ENCODE results near the gene C2CD4D. TPM values are rescaled to one million over a fixed set of nuclear protein-coding genes. Genes with fewer than 3 reads are reported as not detected.

C2CD4D gene
- total and polyA plus RNA-seq, 2 of the 13 experiments (the other 11 are each of a cell fraction or from before 2014, with no cell fraction given): not detected

DNA sequence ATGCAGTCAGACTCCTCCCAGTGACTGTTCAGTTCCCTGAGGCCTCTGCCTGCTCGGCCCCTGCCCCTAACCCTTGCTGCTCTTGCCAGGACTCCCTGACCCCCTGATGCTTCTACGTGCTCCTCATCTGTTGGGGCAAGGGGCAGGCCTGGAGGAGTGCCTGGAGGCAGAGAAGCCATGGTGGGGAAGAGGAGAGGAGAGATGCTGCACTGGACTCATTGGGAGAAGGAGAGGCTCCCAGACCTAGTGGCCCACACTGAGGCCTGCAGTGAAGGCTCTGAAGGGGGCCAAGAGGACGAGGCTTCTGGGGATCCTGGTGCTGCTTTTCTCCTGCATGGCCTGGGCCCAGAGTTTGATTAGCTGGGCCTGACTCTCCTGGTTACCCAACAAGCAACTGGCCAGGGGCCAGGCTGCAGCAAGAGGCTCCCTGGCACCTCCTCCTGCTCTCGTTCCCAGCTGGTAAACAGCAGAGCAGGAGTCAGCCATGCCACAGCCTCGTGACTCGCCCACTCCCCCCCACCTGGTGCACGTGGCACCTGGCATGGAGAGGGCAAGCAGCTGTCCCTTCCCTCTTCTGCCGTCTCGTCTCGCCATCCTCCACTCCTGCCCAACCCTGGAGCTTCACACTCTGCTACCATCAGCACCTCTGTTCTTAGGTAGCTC lies 7.2 kb downstream of the C2CD4D start (continued):
- TF ChIP-seq, protein P1, sequence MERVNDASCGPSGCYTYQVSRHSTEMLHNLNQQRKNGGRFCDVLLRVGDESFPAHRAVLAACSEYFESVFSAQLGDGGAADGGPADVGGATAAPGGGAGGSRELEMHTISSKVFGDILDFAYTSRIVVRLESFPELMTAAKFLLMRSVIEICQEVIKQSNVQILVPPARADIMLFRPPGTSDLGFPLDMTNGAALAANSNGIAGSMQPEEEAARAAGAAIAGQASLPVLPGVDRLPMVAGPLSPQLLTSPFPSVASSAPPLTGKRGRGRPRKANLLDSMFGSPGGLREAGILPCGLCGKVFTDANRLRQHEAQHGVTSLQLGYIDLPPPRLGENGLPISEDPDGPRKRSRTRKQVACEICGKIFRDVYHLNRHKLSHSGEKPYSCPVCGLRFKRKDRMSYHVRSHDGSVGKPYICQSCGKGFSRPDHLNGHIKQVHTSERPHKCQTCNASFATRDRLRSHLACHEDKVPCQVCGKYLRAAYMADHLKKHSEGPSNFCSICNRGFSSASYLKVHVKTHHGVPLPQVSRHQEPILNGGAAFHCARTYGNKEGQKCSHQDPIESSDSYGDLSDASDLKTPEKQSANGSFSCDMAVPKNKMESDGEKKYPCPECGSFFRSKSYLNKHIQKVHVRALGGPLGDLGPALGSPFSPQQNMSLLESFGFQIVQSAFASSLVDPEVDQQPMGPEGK (CRISPR knock-in tag; IDR thresholded peaks at IDR 0.05): peak; percentile 54; the same call in 1 of the 2 replicates
- TF ChIP-seq NPAS2 (CRISPR knock-in tag; IDR thresholded peaks at IDR 0.05; ENCODE audit: borderline replicate concordance): no peak; the same call in 1 of the 2 replicates
- no peak; the same call in 1 of the 2 replicates for TF ChIP-seq KLF6 (CRISPR knock-in tag; IDR thresholded peaks at IDR 0.05)
- peak; percentile 51; the same call in 1 of the 2 replicates for TF ChIP-seq TFDP1 (CRISPR knock-in tag; IDR thresholded peaks at IDR 0.05; ENCODE audit: borderline replicate concordance)
- TF ChIP-seq ZNF281 (CRISPR knock-in tag; IDR thresholded peaks at IDR 0.05; ENCODE audit: borderline replicate concordance): peak; percentile 78; the same call in 1 of the 2 replicates
- peak; percentile 58; the same call in 1 of the 2 replicates for TF ChIP-seq HMG20A (CRISPR knock-in tag; IDR thresholded peaks at IDR 0.05; ENCODE audit: borderline replicate concordance)
- peak; percentile 16; the same call in 1 of the 2 replicates for TF ChIP-seq ZNF619 (CRISPR knock-in tag; IDR thresholded peaks at IDR 0.05)
- TF ChIP-seq MYNN (CRISPR knock-in tag; IDR thresholded peaks at IDR 0.05; ENCODE audit: low read depth): no peak
- TF ChIP-seq CC2D1A (CRISPR knock-in tag; IDR thresholded peaks at IDR 0.05): no peak
- TF ChIP-seq, protein P2, sequence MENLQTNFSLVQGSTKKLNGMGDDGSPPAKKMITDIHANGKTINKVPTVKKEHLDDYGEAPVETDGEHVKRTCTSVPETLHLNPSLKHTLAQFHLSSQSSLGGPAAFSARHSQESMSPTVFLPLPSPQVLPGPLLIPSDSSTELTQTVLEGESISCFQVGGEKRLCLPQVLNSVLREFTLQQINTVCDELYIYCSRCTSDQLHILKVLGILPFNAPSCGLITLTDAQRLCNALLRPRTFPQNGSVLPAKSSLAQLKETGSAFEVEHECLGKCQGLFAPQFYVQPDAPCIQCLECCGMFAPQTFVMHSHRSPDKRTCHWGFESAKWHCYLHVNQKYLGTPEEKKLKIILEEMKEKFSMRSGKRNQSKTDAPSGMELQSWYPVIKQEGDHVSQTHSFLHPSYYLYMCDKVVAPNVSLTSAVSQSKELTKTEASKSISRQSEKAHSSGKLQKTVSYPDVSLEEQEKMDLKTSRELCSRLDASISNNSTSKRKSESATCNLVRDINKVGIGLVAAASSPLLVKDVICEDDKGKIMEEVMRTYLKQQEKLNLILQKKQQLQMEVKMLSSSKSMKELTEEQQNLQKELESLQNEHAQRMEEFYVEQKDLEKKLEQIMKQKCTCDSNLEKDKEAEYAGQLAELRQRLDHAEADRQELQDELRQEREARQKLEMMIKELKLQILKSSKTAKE (CRISPR knock-in tag; IDR thresholded peaks at IDR 0.05; ENCODE audit: borderline replicate concordance): no peak
- TF ChIP-seq JUND (CRISPR knock-in tag; IDR thresholded peaks at IDR 0.05): no peak
- TF ChIP-seq ZSCAN25 (CRISPR knock-in tag; IDR thresholded peaks at IDR 0.05): no peak
- peak; percentile 64; the same call in 1 of the 2 replicates for TF ChIP-seq CEBPG (CRISPR knock-in tag; IDR thresholded peaks at IDR 0.05)
- TF ChIP-seq PHF8 (CRISPR knock-in tag; IDR thresholded peaks at IDR 0.05): peak; percentile 40
- peak; percentile 53; the same call in 1 of the 2 replicates for TF ChIP-seq ZNF30 (CRISPR knock-in tag; IDR thresholded peaks at IDR 0.05)
- TF ChIP-seq ZC3H13 (CRISPR knock-in tag; IDR thresholded peaks at IDR 0.05): no peak; the same call in 1 of the 2 replicates
- 0 out of 4 replicates have a peak, but pooled peaks of 1 of the 2 experiments have one; percentile 25 for TF ChIP-seq NR2F1 (CRISPR knock-in tag; IDR thresholded peaks at IDR 0.05)
- peak; percentile 50; the same call in 1 of the 2 replicates for TF ChIP-seq ZNF143 (CRISPR knock-in tag; IDR thresholded peaks at IDR 0.05)
- TF ChIP-seq SALL1 (CRISPR knock-in tag; IDR thresholded peaks at IDR 0.05): peak; percentile 49; the same call in 1 of the 2 replicates
- TF ChIP-seq ZBTB42 (CRISPR knock-in tag; IDR thresholded peaks at IDR 0.05): 0 out of 2 replicates have a peak, but pooled peaks have one; percentile 73
- TF ChIP-seq GATAD2A (CRISPR knock-in tag; IDR thresholded peaks at IDR 0.05): peak; percentile 84
- TF ChIP-seq ZNF549 (CRISPR knock-in tag; IDR thresholded peaks at IDR 0.05): no peak
- peak; percentile 44; the same call in 1 of the 2 replicates for TF ChIP-seq YEATS4 (CRISPR knock-in tag; IDR thresholded peaks at IDR 0.05; ENCODE audit: borderline replicate concordance)

Measured in HepG2 (cell line).